Stimulated activated CD4-positive, alpha-beta T cell treated with anti-CD3 and anti-CD28 coated beads, Interleukin-12 subunit alpha, Interleukin-12 subunit beta, amount 100 ng/mL, for 24 hours (primary cell): ENCODE measurements around the gene INSIG1.

ENCODE experiments used
- DNase-seq, 2 experiments: peaks; one replicate each; pipeline ENCODE4 v3.0.0-alpha.2; 2020; ENCODE audit warnings: low read depth in 2 of 2

Gene INSIG1

GRCh38 chr7:155266440-155266839 is 31.2 kb upstream of the INSIG1 start:
- DNase-seq = no peak

DNA sequence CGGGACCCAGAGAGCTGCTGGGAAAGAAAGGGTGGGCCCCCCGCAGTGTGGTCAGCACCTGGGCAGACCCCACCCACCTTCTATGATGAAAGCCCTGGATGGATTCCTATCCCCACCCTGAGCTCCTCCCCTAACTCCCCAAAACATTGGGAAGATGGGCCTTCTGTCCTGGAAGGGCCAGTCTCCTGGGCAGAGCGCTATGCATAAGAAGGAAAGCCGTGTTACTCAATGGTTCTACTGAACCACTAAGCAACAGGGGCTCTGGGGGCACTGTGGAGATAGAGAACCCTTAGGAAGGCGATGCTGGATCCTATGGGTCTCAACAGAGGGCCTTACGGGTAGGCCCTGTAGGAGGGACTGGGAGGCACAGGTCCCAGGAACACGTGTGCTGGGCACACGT is 30.7 kb upstream of the INSIG1 start:
- DNase-seq = no peak

- no peak for DNase-seq
Measured at GRCh38 chr7:155267436-155267835, 30.2 kb upstream of the INSIG1 start.

DNA sequence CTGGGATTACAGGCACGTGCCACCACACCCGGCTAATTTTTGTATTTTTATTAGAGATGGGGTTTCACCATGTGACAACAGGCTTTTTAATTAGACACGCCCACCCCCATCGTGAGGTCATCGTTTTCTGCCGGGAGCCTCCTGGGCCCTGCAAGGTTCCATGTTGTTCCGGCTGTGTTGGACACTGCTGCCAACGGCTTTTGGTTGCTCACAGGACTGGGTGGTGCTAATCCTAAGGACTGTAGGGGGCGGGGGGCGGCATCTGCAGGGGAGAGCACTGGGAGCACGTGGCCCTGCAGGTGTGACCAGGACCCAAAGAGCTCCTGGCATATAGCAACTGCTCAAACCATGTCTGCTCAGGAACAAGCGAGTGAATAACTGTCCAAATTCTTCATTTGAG is 29.5 kb upstream of the INSIG1 start:
- DNase-seq = no peak

DNA sequence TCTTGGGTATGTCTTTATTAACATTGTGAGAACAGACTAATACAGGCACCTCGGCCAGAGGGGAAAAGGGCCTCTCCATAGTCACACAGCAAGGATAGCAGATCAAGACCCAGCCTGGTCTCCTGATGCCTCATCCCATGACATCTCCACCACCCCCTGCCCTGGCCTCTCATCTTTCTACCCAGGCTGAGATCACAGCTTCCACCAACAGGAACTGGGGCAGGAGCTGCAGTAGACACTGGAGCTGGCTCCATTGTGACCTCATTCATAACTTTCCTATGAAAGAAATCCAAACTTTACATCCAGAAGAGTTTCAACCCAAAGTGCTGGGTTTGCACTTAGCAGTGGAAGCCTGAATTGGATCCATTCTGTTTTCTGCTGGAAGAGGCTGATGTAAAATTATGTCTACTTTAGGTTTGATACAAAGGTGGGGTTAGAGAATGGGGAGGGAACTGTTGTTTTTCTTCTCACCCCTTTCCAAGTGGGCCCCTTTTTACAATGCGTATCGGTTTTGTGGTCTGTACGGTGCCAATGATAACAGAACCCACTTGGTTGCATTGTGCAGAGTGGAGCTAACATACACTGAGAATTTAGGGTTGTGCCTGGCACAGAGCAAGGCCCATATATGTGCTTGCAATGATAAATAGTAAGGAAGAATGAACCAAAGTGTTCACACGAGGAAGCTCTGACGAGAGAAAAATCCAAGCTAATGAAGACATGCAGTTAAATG is 28.6 kb upstream of the INSIG1 start:
- DNase-seq = no peak

- no peak for DNase-seq
Measured at GRCh38 chr7:155269766-155270585, 27.7 kb upstream of the INSIG1 start.

DNA sequence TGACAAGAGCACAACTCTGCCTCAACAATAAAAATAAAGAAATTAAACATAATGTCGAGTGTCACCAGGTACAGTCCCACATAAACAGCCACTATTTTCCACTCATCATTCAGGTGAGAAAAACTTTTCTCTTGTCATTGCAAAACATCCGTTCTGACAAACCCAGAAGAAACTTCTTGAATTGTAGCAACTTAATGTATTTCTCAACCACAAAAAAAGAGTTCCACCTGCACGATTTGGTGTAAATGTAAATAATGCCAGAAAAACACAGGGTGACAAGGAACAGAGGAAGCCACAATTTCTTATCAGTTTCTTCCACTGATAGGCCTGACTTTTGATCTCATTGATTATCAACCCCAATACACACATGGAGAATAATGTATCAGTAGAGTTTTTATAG is 26.8 kb upstream of the INSIG1 start:
- no peak for DNase-seq

- no peak for DNase-seq
Measured at GRCh38 chr7:155274633-155275355, 22.9 kb upstream of the INSIG1 start.

GRCh38 chr7:155276042-155276799 is 21.5 kb upstream of the INSIG1 start:
- no peak for DNase-seq

DNA sequence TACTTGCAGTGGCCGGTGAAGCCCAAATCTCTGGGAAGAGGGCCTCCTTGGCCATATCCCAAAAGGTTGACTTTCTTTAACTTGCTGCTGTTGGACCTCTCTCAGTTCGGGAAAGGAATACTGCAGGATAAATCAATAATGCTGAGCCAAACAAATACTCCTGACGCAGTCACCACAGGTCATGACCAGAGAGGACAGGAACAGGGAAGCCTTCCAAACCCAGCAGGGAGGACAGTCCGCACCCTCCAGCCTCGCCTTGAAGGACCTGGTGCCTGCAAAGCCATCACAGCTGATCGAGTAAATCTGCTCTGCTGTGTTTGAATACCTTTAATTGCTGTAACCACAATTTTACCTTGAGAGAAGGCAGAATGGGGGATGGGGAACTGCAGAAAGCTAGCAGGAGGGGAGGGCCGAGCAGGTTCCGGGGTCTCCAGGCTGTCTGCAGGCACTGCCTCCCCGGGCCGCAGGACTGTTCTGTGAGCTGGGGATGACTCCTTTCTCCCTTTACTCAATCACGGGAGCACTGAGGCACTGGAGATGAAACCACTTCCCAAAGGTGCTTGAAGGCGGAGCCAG is 20.8 kb upstream of the INSIG1 start:
- DNase-seq = no peak

GRCh38 chr7:155277385-155277994 is 20.2 kb upstream of the INSIG1 start:
- no peak for DNase-seq

- DNase-seq = no peak
Measured at GRCh38 chr7:155278921-155279320, 18.8 kb upstream of the INSIG1 start.

DNA sequence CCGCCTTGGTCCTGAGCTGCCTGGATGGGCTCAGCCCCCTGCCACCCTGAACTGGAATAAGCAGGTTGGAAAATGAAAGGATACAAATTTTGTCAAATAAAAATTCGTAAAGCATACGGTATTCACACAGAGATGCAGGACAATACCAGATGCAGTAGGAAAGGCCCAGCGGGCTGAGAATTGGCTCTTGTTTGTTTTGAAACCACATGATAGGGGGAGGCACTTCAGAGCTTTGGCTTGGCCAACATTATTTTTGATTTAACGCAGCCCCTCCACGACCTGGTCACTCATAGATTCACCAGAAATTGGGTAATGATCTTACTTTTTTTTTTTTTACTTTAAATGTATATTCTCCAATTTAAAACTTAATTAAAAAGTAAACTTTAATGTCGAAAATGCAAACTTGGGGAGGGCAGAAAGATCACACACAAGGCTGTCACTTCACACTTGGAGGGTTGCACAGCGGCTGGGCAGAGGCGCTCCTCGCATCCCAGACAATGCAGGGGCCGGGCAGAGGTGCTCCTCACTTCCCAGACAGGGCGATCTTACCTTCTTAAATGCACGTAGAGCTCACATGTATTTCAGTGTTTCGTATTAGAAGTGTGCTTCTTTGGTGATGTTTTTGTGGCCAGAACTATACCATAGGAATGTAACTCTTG is 17.8 kb upstream of the INSIG1 start:
- DNase-seq = no peak

- DNase-seq = no peak
Measured at GRCh38 chr7:155280446-155281397, 17.0 kb upstream of the INSIG1 start.

- no peak for DNase-seq
Measured at GRCh38 chr7:155281398-155281969, 16.2 kb upstream of the INSIG1 start.

DNA sequence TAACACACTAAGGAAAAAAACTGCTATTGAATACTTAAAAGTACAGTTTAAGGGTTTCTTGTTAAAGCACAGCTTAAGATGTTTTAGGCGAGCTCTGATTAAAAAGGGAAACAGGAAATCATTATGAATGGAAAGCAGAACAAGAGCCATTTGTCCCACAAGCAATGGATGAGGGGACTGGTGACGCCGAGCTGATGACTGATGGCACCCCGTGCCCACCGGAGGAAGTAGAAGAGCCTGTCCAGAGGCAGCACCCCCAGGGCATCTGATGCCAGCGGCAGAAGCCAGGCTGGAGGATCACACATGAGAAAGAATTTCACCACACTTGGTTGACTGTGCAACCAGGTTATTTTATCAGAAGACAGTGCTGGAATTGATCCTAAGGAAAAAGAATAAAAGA is 15.0 kb upstream of the INSIG1 start:
- DNase-seq = no peak

- no peak for DNase-seq
Measured at GRCh38 chr7:155283565-155284194, 14.0 kb upstream of the INSIG1 start.

DNA sequence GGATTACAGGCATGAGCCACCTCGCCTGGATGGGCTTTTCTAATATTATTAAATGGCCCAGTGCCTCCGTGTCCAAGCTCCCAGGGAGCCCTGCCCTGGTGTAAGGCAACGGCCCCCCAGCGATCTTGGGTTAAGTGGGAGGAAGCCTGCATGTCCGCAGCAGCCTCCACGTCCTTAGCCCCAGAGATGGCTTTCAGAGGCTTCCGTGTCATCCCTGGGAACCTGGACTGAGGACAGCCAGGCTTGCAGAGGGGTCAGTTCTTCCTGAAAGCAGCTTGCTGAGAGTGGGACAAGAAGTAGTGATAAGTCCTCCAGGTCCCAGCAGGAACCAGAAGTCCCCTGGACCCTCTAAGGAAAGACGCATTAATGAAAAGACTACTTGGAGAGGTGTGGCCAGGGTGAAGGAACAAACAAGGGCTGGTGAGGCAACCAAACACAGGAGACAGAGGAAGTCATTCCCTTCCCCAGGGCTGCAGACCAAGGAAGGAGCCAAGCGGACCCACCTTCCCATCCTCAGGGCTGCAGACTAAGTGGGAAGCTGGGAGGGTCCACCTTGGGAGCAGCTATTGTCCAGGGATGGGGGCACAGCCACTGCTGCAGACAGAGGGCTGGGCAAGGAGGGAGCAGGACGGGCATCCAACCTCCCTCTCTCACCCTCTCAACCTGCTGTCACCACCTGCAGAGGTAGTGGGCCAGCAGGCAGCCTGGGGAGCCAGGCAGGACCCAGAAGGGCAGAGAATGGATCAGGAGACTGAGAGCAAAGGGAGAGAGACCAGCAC is 13.0 kb upstream of the INSIG1 start:
- no peak for DNase-seq
